Stimulated activated CD4-positive, alpha-beta T cell treated with anti-CD3 and anti-CD28 coated beads, Interleukin-1b, Interleukin-23, amount 100 ng/mL, for 48 hours (primary cell): ENCODE results near the gene CDH11.

Experiments used
- DNase-seq: peaks from one replicate; pipeline ENCODE4 v3.0.0-alpha.2; 2020

Gene CDH11

GRCh38 chr16:65116216-65116615 lies 5.6 kb downstream of the CDH11 start:
- DNase-seq, result no peak

- no peak for DNase-seq
These were observed 7.3 kb downstream of the CDH11 start for GRCh38 chr16:65114527-65114926.

GRCh38 chr16:65113441-65113840 lies 8.4 kb downstream of the CDH11 start:
- DNase-seq, result no peak

GRCh38 chr16:65111306-65111705 lies 10.6 kb downstream of the CDH11 start:
- no peak for DNase-seq

- DNase-seq, result no peak
These were observed 15.1 kb downstream of the CDH11 start for GRCh38 chr16:65106757-65107156.

GRCh38 chr16:65105171-65105570 lies 16.7 kb downstream of the CDH11 start:
- DNase-seq, result no peak

GRCh38 chr16:65104471-65104870 lies 17.4 kb downstream of the CDH11 start:
- no peak for DNase-seq

- no peak for DNase-seq
These were observed 19.5 kb downstream of the CDH11 start for GRCh38 chr16:65102326-65102725.

- DNase-seq, result no peak
These were observed 20.9 kb downstream of the CDH11 start for GRCh38 chr16:65101009-65101408.

GRCh38 chr16:65099607-65100006 lies 22.3 kb downstream of the CDH11 start:
- DNase-seq, result no peak

- DNase-seq, result no peak
These were observed 22.9 kb downstream of the CDH11 start for GRCh38 chr16:65098916-65099315.

- DNase-seq, result no peak
These were observed 24.6 kb downstream of the CDH11 start for GRCh38 chr16:65097296-65097695.

- DNase-seq, result no peak
These were observed 26.0 kb downstream of the CDH11 start for GRCh38 chr16:65095906-65096305.

GRCh38 chr16:65095090-65095728 lies 26.7 kb downstream of the CDH11 start:
- no peak for DNase-seq

- DNase-seq, result no peak
These were observed 27.9 kb downstream of the CDH11 start for GRCh38 chr16:65094009-65094408.

GRCh38 chr16:65083164-65083857 lies 38.6 kb downstream of the CDH11 start:
- DNase-seq, result no peak

- DNase-seq, result no peak
These were observed 42.3 kb downstream of the CDH11 start for GRCh38 chr16:65079549-65079948.

GRCh38 chr16:65077181-65077580 lies 44.7 kb downstream of the CDH11 start:
- DNase-seq, result no peak

- DNase-seq, result no peak
These were observed 46.0 kb downstream of the CDH11 start for GRCh38 chr16:65075877-65076276.

GRCh38 chr16:65071433-65072311 lies 50.2 kb downstream of the CDH11 start:
- DNase-seq, result no peak

- no peak for DNase-seq
These were observed 50.9 kb downstream of the CDH11 start for GRCh38 chr16:65070831-65071432.

- DNase-seq, result no peak
These were observed 52.1 kb downstream of the CDH11 start for GRCh38 chr16:65069766-65070165.

GRCh38 chr16:65069065-65069464 lies 52.8 kb downstream of the CDH11 start:
- no peak for DNase-seq
